ENCODE data around the gene NOTCH1. TPM values are rescaled to one million over a fixed set of nuclear protein-coding genes. Genes with fewer than 3 reads are reported as not detected.

NOTCH1 gene
- polyA plus RNA-seq, 6 donors from 2014 or later: 0.05 to 8.0 (median 2.4) TPM

- Mint-ChIP-seq H3K9me3 (peaks cover 0 to 2% (median 0%) of the 10 kb centered on the region in 7 donors), H3K27ac (peak overlapping the region in 1 of 6 donors; percentile 33), H3K27me3 (no peaks in the 10 kb centered on the region), H3K4me1 (no peaks in the 10 kb centered on the region), H3K36me3 (peaks cover 0 to 4% of the 10 kb centered on the region in 2 donors), H3K4me3 (no peak overlapping the region)
- no peak for ATAC-seq (ENCODE audit: low read depth in 2 of 2)
- no peak for DNase-seq
Observed at GRCh38 chr9:136494012-136494411, 51.8 kb downstream of the NOTCH1 start.

- H3K36me3 Mint-ChIP-seq: peaks cover 0 to 4% of the 10 kb centered on the region in 2 donors
- H3K27me3 Mint-ChIP-seq: no peaks in the 10 kb centered on the region
- no peaks in the 10 kb centered on the region for H3K4me1 Mint-ChIP-seq
- ATAC-seq (ENCODE audit: low read depth in 2 of 2): no peak
- no peak for DNase-seq
- peaks cover 0 to 2% (median 0%) of the 10 kb centered on the region in 7 donors for H3K9me3 Mint-ChIP-seq
- H3K27ac Mint-ChIP-seq: no peak overlapping the region
- no peak overlapping the region for H3K4me3 Mint-ChIP-seq
Observed at GRCh38 chr9:136493567-136493971, 52.3 kb downstream of the NOTCH1 start.

- DNase-seq: no peak
- Mint-ChIP-seq H3K9me3 (peaks cover 0 to 2% (median 0%) of the 10 kb centered on the region in 7 donors), H3K36me3 (peaks cover 0 to 4% of the 10 kb centered on the region in 2 donors), H3K4me1 (no peaks in the 10 kb centered on the region), H3K27me3 (no peaks in the 10 kb centered on the region), H3K4me3 (no peak overlapping the region), H3K27ac (no peak overlapping the region)
- ATAC-seq (ENCODE audit: low read depth in 2 of 2): no peak
Observed at GRCh38 chr9:136492978-136493522, 52.8 kb downstream of the NOTCH1 start.

- Mint-ChIP-seq H3K4me1 (peaks cover 3 to 10% (median 5%) of the 10 kb centered on the region in 3 donors), H3K36me3 (peaks cover 0 to 4% of the 10 kb centered on the region in 2 donors), H3K27ac (no peak overlapping the region), H3K9me3 (peaks cover 0 to 2% (median 0%) of the 10 kb centered on the region in 7 donors), H3K27me3 (no peaks in the 10 kb centered on the region), H3K4me3 (no peak overlapping the region)
- no peak for ATAC-seq (ENCODE audit: low read depth in 2 of 2)
- no peak for DNase-seq
Observed at GRCh38 chr9:136489731-136490130, 56.1 kb downstream of the NOTCH1 start.

- Mint-ChIP-seq H3K36me3 (peaks cover 0 to 4% of the 10 kb centered on the region in 2 donors), H3K4me1 (peaks cover 3 to 14% (median 7%) of the 10 kb centered on the region in 3 donors), H3K27ac (peak overlapping the region in 1 of 6 donors; percentile 89), H3K9me3 (peaks cover 0 to 2% (median 0%) of the 10 kb centered on the region in 7 donors), H3K4me3 (peak overlapping the region in 2 of 8 donors; percentile 41 to 61), H3K27me3 (no peaks in the 10 kb centered on the region)
- ATAC-seq (ENCODE audit: low read depth in 2 of 2): peak; percentile 31 to 40
- peak; percentile 68 for DNase-seq
Observed at GRCh38 chr9:136488247-136489214, 57.3 kb downstream of the NOTCH1 start.

- Mint-ChIP-seq H3K27me3 (no peaks in the 10 kb centered on the region), H3K4me1 (peaks cover 3 to 17% (median 10%) of the 10 kb centered on the region in 3 donors), H3K27ac (no peak overlapping the region), H3K9me3 (peaks cover 0 to 2% (median 0%) of the 10 kb centered on the region in 7 donors), H3K36me3 (peaks cover 0 to 3% of the 10 kb centered on the region in 2 donors), H3K4me3 (no peak overlapping the region)
- ATAC-seq (ENCODE audit: low read depth in 2 of 2): no peak
- DNase-seq: no peak
Observed at GRCh38 chr9:136487672-136488071, 58.2 kb downstream of the NOTCH1 start.

- DNase-seq (no peak), ATAC-seq (ENCODE audit: low read depth in 2 of 2) (no peak)
- no peak overlapping the region for H3K4me3 Mint-ChIP-seq
- H3K9me3 Mint-ChIP-seq: no peaks in the 10 kb centered on the region
- no peaks in the 10 kb centered on the region for H3K27me3 Mint-ChIP-seq
- no peak overlapping the region for H3K27ac Mint-ChIP-seq
- peaks cover 8 to 23% (median 13%) of the 10 kb centered on the region in 3 donors for H3K4me1 Mint-ChIP-seq
- no peaks in the 10 kb centered on the region for H3K36me3 Mint-ChIP-seq
Observed at GRCh38 chr9:136486823-136487620, 58.8 kb downstream of the NOTCH1 start.

- Mint-ChIP-seq H3K36me3 (no peaks in the 10 kb centered on the region), H3K4me1 (peaks cover 14 to 30% (median 22%) of the 10 kb centered on the region in 3 donors), H3K4me3 (peak overlapping the region in 1 of 8 donors; percentile 53), H3K27ac (no peak overlapping the region), H3K9me3 (no peaks in the 10 kb centered on the region), H3K27me3 (no peaks in the 10 kb centered on the region)
- ATAC-seq (ENCODE audit: low read depth in 2 of 2) (no peak), DNase-seq (no peak)
Observed at GRCh38 chr9:136486131-136486530, 59.7 kb downstream of the NOTCH1 start.

GRCh38 chr9:136485049-136486045 is 60.5 kb downstream of the NOTCH1 start:
- Mint-ChIP-seq H3K4me1 (peaks cover 14 to 31% (median 24%) of the 10 kb centered on the region in 3 donors), H3K36me3 (no peaks in the 10 kb centered on the region), H3K27me3 (no peaks in the 10 kb centered on the region), H3K4me3 (peak overlapping the region; percentile 62 to 89 (median 76)), H3K9me3 (no peaks in the 10 kb centered on the region), H3K27ac (peak overlapping the region in 5 of 6 donors; percentile 71 to 92 (median 87))
- no peak for ATAC-seq (ENCODE audit: low read depth in 2 of 2)
- DNase-seq: peak; percentile 73

GRCh38 chr9:136484153-136485048 is 61.4 kb downstream of the NOTCH1 start:
- H3K27ac Mint-ChIP-seq: peak overlapping the region in 5 of 6 donors; percentile 71 to 92 (median 87)
- H3K4me3 Mint-ChIP-seq: peak overlapping the region; percentile 62 to 89 (median 76)
- no peak for DNase-seq
- no peaks in the 10 kb centered on the region for H3K9me3 Mint-ChIP-seq
- ATAC-seq (ENCODE audit: low read depth in 2 of 2): no peak
- no peaks in the 10 kb centered on the region for H3K27me3 Mint-ChIP-seq
- peaks cover 14 to 37% (median 31%) of the 10 kb centered on the region in 3 donors for H3K4me1 Mint-ChIP-seq
- no peaks in the 10 kb centered on the region for H3K36me3 Mint-ChIP-seq

GRCh38 chr9:136483589-136484152 is 62.2 kb downstream of the NOTCH1 start:
- peak; percentile 57 to 59 for ATAC-seq (ENCODE audit: low read depth in 2 of 2)
- no peaks in the 10 kb centered on the region for H3K9me3 Mint-ChIP-seq
- H3K36me3 Mint-ChIP-seq: no peaks in the 10 kb centered on the region
- DNase-seq: peak; percentile 96
- H3K4me1 Mint-ChIP-seq: peaks cover 14 to 37% (median 31%) of the 10 kb centered on the region in 3 donors
- H3K4me3 Mint-ChIP-seq: peak overlapping the region; percentile 91 to 99 (median 96)
- H3K27me3 Mint-ChIP-seq: no peaks in the 10 kb centered on the region
- peak overlapping the region; percentile 95 to 99 (median 99) for H3K27ac Mint-ChIP-seq

Data from naive B cell (primary cell).